Measurements from ENCODE around the gene EIF4G2.
A peak's percentile ranks its signal among the peaks of the same experiment; 100 is the strongest.

The EIF4G2 gene

GRCh38 chr11:10846660-10847059 is 37.9 kb upstream of the EIF4G2 start:
- no peak overlapping the region for H3K4me2 ChIP-seq (ENCODE audit: insufficient read depth, low read length)
- ATAC-seq (ENCODE audit: insufficient read depth, low read depth): peak; percentile 51; the same call in 2 of the 3 replicates
- H3K27ac ChIP-seq (ENCODE audit: low read length): no peak overlapping the region

GRCh38 chr11:10845589-10845988 is 36.9 kb upstream of the EIF4G2 start:
- no peaks in the 10 kb centered on the region for H3K79me2 ChIP-seq (ENCODE audit: insufficient read depth, low read length)
- H3K4me1 ChIP-seq (ENCODE audit: insufficient read depth, low read length): no peaks in the 10 kb centered on the region
- H3K9ac ChIP-seq (ENCODE audit: low read depth, low read length): no peak overlapping the region
- H2AFZ ChIP-seq (ENCODE audit: low read depth, low read length): no peak overlapping the region
- TF ChIP-seq EZH2 (IDR thresholded peaks at IDR 0.05; ENCODE audit: borderline replicate concordance, low read depth, low read length, severe bottlenecking): no peak
- TF ChIP-seq CTCF (IDR thresholded peaks at IDR 0.05; ENCODE audit: borderline replicate concordance, extremely low read depth, low read length, poor library complexity, severe bottlenecking): no peak
- no peaks in the 10 kb centered on the region for H3K9me3 ChIP-seq (ENCODE audit: insufficient read depth, low read length, severe bottlenecking)
- H3K36me3 ChIP-seq (ENCODE audit: insufficient read depth, low read length): no peaks in the 10 kb centered on the region
- H3K4me3 ChIP-seq (ENCODE audit: low read depth in 1 of 2, low read length in 2 of 2): no peak overlapping the region
- no peak overlapping the region for H3K27ac ChIP-seq (ENCODE audit: low read length)
- no peak overlapping the region for H3K4me2 ChIP-seq (ENCODE audit: insufficient read depth, low read length)
- no peaks in the 10 kb centered on the region for H4K20me1 ChIP-seq (ENCODE audit: insufficient read depth, low read length)
- ATAC-seq (ENCODE audit: insufficient read depth, low read depth) (no peak), DNase-seq (no peak)
- H3K27me3 ChIP-seq (ENCODE audit: insufficient read depth, low read length, poor library complexity): no peaks in the 10 kb centered on the region

More at GRCh38 chr11:10846660-10847059, 37.9 kb upstream of the EIF4G2 start:
- no peaks in the 10 kb centered on the region for H4K20me1 ChIP-seq (ENCODE audit: insufficient read depth, low read length)
- H3K4me3 ChIP-seq (ENCODE audit: low read depth in 1 of 2, low read length in 2 of 2): no peak overlapping the region
- no peak overlapping the region for H2AFZ ChIP-seq (ENCODE audit: low read depth, low read length)
- TF ChIP-seq EZH2 (IDR thresholded peaks at IDR 0.05; ENCODE audit: borderline replicate concordance, low read depth, low read length, severe bottlenecking) (no peak), CTCF (IDR thresholded peaks at IDR 0.05; ENCODE audit: borderline replicate concordance, extremely low read depth, low read length, poor library complexity, severe bottlenecking) (no peak)
- no peak overlapping the region for H3K9ac ChIP-seq (ENCODE audit: low read depth, low read length)
- H3K9me3 ChIP-seq (ENCODE audit: insufficient read depth, low read length, severe bottlenecking): no peaks in the 10 kb centered on the region
- DNase-seq: no peak
- H3K27me3 ChIP-seq (ENCODE audit: insufficient read depth, low read length, poor library complexity): no peaks in the 10 kb centered on the region
- H3K36me3 ChIP-seq (ENCODE audit: insufficient read depth, low read length): peaks cover 5% of the 10 kb centered on the region; the same call in 1 of the 2 replicates
- no peaks in the 10 kb centered on the region for H3K4me1 ChIP-seq (ENCODE audit: insufficient read depth, low read length)
- no peaks in the 10 kb centered on the region for H3K79me2 ChIP-seq (ENCODE audit: insufficient read depth, low read length)

GRCh38 chr11:10844796-10845195 is 36.1 kb upstream of the EIF4G2 start:
- H3K4me1 ChIP-seq (ENCODE audit: insufficient read depth, low read length): no peaks in the 10 kb centered on the region
- no peak overlapping the region for H3K27ac ChIP-seq (ENCODE audit: low read length)
- no peaks in the 10 kb centered on the region for H3K36me3 ChIP-seq (ENCODE audit: insufficient read depth, low read length)
- no peaks in the 10 kb centered on the region for H3K27me3 ChIP-seq (ENCODE audit: insufficient read depth, low read length, poor library complexity)
- DNase-seq (no peak), ATAC-seq (ENCODE audit: insufficient read depth, low read depth) (no peak)
- no peak overlapping the region for H2AFZ ChIP-seq (ENCODE audit: low read depth, low read length)
- no peaks in the 10 kb centered on the region for H3K79me2 ChIP-seq (ENCODE audit: insufficient read depth, low read length)
- no peak overlapping the region for H3K9ac ChIP-seq (ENCODE audit: low read depth, low read length)
- H3K4me3 ChIP-seq (ENCODE audit: low read depth in 1 of 2, low read length in 2 of 2): no peak overlapping the region
- no peaks in the 10 kb centered on the region for H3K9me3 ChIP-seq (ENCODE audit: insufficient read depth, low read length, severe bottlenecking)
- TF ChIP-seq CTCF (IDR thresholded peaks at IDR 0.05; ENCODE audit: borderline replicate concordance, extremely low read depth, low read length, poor library complexity, severe bottlenecking) (no peak), EZH2 (IDR thresholded peaks at IDR 0.05; ENCODE audit: borderline replicate concordance, low read depth, low read length, severe bottlenecking) (no peak)
- H3K4me2 ChIP-seq (ENCODE audit: insufficient read depth, low read length): no peak overlapping the region
- no peaks in the 10 kb centered on the region for H4K20me1 ChIP-seq (ENCODE audit: insufficient read depth, low read length)

- no peak overlapping the region for H2AFZ ChIP-seq (ENCODE audit: low read depth, low read length)
- TF ChIP-seq EZH2 (IDR thresholded peaks at IDR 0.05; ENCODE audit: borderline replicate concordance, low read depth, low read length, severe bottlenecking): no peak
- no peak for TF ChIP-seq CTCF (IDR thresholded peaks at IDR 0.05; ENCODE audit: borderline replicate concordance, extremely low read depth, low read length, poor library complexity, severe bottlenecking)
- H3K9ac ChIP-seq (ENCODE audit: low read depth, low read length): no peak overlapping the region
- no peak for DNase-seq
- H3K4me3 ChIP-seq (ENCODE audit: low read depth in 1 of 2, low read length in 2 of 2): no peak overlapping the region
- H3K27ac ChIP-seq (ENCODE audit: low read length): no peak overlapping the region
- H3K4me2 ChIP-seq (ENCODE audit: insufficient read depth, low read length): no peak overlapping the region
- no peak for ATAC-seq (ENCODE audit: insufficient read depth, low read depth)
- no peaks in the 10 kb centered on the region for H3K9me3 ChIP-seq (ENCODE audit: insufficient read depth, low read length, severe bottlenecking)
- H3K4me1 ChIP-seq (ENCODE audit: insufficient read depth, low read length): no peaks in the 10 kb centered on the region
- no peaks in the 10 kb centered on the region for H4K20me1 ChIP-seq (ENCODE audit: insufficient read depth, low read length)
- no peaks in the 10 kb centered on the region for H3K79me2 ChIP-seq (ENCODE audit: insufficient read depth, low read length)
- H3K36me3 ChIP-seq (ENCODE audit: insufficient read depth, low read length): no peaks in the 10 kb centered on the region
- no peaks in the 10 kb centered on the region for H3K27me3 ChIP-seq (ENCODE audit: insufficient read depth, low read length, poor library complexity)
Observed at GRCh38 chr11:10844356-10844755, 35.6 kb upstream of the EIF4G2 start.
